Smooth muscle cell of the brain vasculature (primary cell): Measurements from ENCODE around the gene RASL12.
"Not testable (repeated sequence)": the region's sequence is repeated elsewhere in the genome, so short reads cannot be mapped to it uniquely, and the experiment has no call there.

Source experiments
- DNase-seq: peaks from one replicate; pipeline ENCODE4 v3.0.0-alpha.2; 2012; ENCODE audit warnings: low read depth, low spot score

Gene RASL12

DNA sequence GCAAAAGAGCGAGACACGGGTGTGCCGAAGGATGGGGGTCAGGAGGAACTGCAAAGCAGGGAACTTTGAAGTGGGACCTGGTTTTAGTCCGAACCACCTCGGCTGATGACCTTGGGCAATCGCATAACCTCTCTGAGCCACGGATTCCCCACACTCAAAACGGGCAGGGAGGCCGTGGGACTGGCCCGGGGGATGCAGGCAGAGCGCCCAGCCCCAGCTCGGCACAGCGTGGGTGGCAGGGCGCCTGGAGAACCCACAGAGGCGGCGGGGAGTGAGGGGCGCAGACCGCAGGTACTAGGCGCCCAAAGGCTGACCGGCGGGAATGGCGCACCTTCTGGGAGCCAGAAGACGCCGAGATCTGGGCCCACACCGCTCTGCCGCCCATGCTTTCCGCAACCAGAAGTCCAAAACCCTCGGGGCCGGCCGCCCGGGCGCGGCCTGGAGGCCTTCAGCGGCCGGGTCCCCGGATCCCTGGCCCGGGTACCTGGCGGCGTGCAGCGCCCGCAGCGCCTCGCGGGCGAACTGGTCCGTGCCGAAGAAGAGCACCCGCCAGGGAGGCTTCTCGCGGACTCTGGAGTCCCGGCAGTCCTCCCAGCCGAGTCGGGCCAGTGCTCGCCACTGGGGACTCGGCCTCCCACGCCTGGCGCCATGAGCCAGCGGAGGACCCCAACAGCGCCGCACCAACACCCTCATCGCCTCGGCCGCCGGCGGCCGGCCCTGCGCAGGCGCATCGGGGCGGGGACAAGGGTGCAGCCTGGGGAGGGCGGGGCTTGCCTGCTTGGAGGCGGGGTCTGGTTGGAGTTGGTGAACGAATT, 38.7 kb downstream of the RASL12 start, which contains the start of gene MTFMT:
TSS of gene MTFMT (minus strand) at position 719 of the 815 bp plus-strand sequence. CDS start at position 693, 26 bp downstream.
- peak; percentile 45 for DNase-seq

DNA sequence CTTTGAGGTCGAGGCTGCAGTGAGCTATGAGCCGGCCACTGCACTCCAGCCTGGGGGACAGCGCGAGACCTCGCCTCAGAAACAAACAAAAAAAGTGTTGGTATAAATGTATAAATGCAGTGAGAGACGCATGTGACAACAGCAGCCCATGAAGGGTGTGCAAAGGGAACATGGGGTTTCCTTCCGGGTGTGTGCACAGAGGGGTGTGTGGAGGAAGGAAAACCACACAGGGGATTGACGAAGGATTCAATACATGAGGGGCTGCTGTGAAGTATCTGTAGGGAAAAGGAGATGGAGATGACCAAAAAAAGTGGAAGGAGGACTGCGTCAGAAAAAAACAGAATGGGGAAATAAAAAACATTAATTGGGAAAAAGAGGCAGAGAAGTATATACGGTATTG, 39.5 kb downstream of the RASL12 start:
- no peak for DNase-seq

DNA sequence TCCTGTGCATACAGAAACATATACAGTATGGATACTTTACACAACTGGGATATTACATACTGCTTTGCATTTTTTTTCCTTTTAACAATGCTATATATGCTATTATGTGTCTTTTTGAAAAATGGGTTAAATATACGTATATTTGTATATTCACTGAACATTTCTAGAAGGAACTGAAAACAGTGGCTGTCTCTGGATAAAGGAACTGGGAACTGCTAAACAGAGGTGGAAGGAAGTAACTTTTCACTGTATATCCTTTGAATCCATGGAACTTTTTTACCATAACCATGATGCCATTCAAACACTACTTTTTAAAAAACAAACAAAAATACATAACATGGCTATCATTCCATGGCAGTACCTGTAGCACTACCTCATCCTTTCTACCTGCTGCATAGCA, 40.2 kb downstream of the RASL12 start:
- DNase-seq = no peak

- no peak for DNase-seq
Measured at GRCh38 chr15:65026756-65027155, 41.0 kb downstream of the RASL12 start.

- DNase-seq = no peak
Measured at GRCh38 chr15:65021488-65021887, 46.3 kb downstream of the RASL12 start.

- no peak for DNase-seq
Measured at GRCh38 chr15:65020419-65020818, 47.4 kb downstream of the RASL12 start.

- not testable (repeated sequence) for DNase-seq
Measured at GRCh38 chr15:65011198-65011597, 56.6 kb downstream of the RASL12 start.

DNA sequence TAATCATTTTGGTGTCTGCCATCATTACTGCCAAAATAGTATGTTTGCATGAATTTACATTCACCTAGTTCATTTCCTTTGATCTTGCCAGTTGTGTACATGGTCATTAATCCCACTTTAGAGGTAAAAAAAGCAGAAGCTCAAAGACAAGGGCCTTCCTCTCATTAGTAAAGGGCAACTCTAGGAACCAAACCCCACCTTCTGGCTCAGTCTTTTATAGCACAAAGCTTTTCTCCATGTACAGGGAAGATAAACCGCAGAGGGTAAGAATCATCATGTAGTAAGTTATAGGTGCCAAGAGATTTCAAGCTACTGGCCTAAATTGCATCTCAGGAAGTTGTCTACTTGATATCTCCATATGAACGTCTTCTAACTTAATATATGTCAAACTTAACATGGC, 58.8 kb downstream of the RASL12 start:
- no peak for DNase-seq

DNA sequence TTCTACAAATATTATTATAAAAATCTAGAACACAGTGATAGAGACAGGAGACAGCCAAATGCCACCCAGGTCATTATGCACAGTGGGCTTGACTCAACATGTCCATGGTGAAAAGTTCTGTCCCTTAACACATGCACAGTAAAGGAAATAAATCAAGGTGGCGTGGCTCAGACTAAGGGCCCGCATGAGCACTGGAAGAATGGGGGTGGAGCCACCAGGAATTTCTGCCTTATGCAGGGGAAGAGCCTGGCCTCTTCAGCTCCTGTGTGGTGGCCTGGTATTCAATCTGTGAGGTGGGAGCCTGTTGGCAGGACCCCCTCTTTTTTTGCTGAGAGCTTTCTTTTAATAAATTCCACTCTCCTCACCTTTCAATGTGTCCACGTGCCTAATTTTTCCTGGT, 60.9 kb downstream of the RASL12 start:
- no peak for DNase-seq

- DNase-seq = no peak
Measured at GRCh38 chr15:65004993-65005392, 62.8 kb downstream of the RASL12 start.
